ENCODE results near the gene CISD3. TPM values are rescaled to one million over a fixed set of nuclear protein-coding genes. Genes with fewer than 3 reads are reported as not detected.
A peak's percentile ranks its signal among the peaks of the same experiment; 100 is the strongest.

CISD3 gene, protein sequence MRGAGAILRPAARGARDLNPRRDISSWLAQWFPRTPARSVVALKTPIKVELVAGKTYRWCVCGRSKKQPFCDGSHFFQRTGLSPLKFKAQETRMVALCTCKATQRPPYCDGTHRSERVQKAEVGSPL
- 10 to 100 TPM; 21.2 to 80.3 (median 65.4) TPM for total RNA-seq
- polyA plus RNA-seq: 10 to 100 TPM; 61.4 to 65.1 TPM
- long read RNA-seq, donor 1, transcript CISD3-206 (3 exons, 2,326 nt): minor isoform, 10 of 97 reads
- long read RNA-seq, donor 1, transcript CISD3-204 (4 exons, 2,074 nt): major isoform, 82 of 97 reads
- long read RNA-seq, donor 1, partial matches to known transcripts: 0 of 97 reads
- long read RNA-seq, donor 1, other reads (novel, unspliced or antisense): 4 of 97 reads
- long read RNA-seq, donor 2, transcript CISD3-204 (4 exons, 2,074 nt): major isoform, 32 of 47 reads
- long read RNA-seq, donor 2, transcript CISD3-206 (3 exons, 2,326 nt): minor isoform, 8 of 47 reads
- long read RNA-seq, donor 2, partial matches to known transcripts: 7 of 47 reads
- long read RNA-seq, donor 2, other reads (novel, unspliced or antisense): 0 of 47 reads
- long read RNA-seq, donor 3, transcript CISD3-204 (4 exons, 2,074 nt): major isoform, 45 of 64 reads
- long read RNA-seq, donor 3, transcript CISD3-206 (3 exons, 2,326 nt): minor isoform, 14 of 64 reads
- long read RNA-seq, donor 3, partial matches to known transcripts: 3 of 64 reads
- long read RNA-seq, donor 3, other reads (novel, unspliced or antisense): 2 of 64 reads

DNA sequence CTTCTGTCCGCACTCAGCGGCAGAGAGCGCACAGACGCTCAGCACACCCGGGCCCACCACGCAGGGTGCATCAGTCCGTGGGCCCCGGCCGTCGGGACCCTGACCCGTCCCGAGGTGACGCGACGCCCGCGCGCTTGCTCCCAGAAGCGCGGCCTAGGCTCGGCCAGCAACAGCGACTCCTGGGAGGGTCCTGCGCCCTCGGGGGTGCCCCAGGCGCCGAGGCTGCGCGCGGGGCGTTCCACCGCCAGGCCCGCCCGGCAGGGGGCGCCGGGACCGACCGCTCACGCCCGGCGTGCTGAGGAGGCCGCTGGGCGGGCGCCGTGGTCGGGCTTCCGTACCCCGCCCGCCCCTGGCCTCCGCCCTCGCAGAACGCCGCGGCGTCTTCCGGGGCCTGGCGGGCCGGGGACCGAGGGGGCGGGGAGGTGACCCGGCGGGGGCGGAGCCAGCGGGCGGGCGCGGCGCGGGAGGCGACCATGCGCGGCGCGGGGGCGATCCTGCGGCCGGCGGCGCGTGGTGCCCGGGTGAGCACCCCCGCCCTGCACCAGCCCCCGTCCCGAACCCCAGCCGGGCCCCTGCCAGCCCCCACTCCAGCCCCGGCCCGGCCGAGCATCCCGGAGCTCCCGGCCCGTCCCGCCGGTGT lies at the start of gene CISD3:
CISD3 (plus strand) TSS at position 456 of the 640 bp plus-strand sequence; CDS start at position 474, 18 bp downstream.
- intact Hi-C loops (cut with DNase I): loop anchor here in 9 of 10 donors (1.0 to 10.0 kb wide), 9 partner anchors 19 to 265 kb away; partner anchors contain the start of genes PCGF2 (in 2 of the 9), PSMB3 (in 2 of the 9) and MLLT6 (in 1 of the 9)
- DNase-seq (peak; percentile 89 to 95 (median 91)), ATAC-seq (peak; percentile 73 to 89 (median 84))
- H3K4me1 ChIP-seq: peaks cover 0 to 63% (median 39%) of the 10 kb centered on the region in 12 donors
- 0 to 1% (median 1%) methylated on average over 27 to 92 of the region's 92 CpGs for WGBS, 4 donors
- H3K27me3 ChIP-seq: no peaks in the 10 kb centered on the region
- peak within 1 kb of the TSS; percentile 85 to 98 (median 92) for H3K27ac ChIP-seq
- no peaks in the 10 kb centered on the region for H3K9me3 ChIP-seq
- H3K4me3 ChIP-seq: peak within 1 kb of the TSS; percentile 53 to 98 (median 71)
- peaks cover 0 to 34% (median 21%) of the 10 kb centered on the region in 9 donors for H3K36me3 ChIP-seq
- TF ChIP-seq, protein P1, sequence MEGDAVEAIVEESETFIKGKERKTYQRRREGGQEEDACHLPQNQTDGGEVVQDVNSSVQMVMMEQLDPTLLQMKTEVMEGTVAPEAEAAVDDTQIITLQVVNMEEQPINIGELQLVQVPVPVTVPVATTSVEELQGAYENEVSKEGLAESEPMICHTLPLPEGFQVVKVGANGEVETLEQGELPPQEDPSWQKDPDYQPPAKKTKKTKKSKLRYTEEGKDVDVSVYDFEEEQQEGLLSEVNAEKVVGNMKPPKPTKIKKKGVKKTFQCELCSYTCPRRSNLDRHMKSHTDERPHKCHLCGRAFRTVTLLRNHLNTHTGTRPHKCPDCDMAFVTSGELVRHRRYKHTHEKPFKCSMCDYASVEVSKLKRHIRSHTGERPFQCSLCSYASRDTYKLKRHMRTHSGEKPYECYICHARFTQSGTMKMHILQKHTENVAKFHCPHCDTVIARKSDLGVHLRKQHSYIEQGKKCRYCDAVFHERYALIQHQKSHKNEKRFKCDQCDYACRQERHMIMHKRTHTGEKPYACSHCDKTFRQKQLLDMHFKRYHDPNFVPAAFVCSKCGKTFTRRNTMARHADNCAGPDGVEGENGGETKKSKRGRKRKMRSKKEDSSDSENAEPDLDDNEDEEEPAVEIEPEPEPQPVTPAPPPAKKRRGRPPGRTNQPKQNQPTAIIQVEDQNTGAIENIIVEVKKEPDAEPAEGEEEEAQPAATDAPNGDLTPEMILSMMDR (IDR thresholded peaks at IDR 0.05): peak in 11 of 12 donors; percentile 51 to 90 (median 78)
- peak in 1 of 2 donors; percentile 51 for TF ChIP-seq POLR2A (IDR thresholded peaks at IDR 0.05)

GRCh38 chr17:38681096-38681495 lies 49.0 kb upstream of the CISD3 start:
- 83 to 95% (median 90%) methylated on average over 3 of the region's 3 CpGs for WGBS, 4 donors
- DNase-seq (no peak), ATAC-seq (no peak)
- H3K4me1 ChIP-seq: peaks cover 0 to 32% (median 8%) of the 10 kb centered on the region in 12 donors
- no peak overlapping the region for H3K4me3 ChIP-seq
- intact Hi-C loops (cut with DNase I): no loop called here
- H3K27me3 ChIP-seq: peaks cover 0 to 1% (median 0%) of the 10 kb centered on the region in 9 donors
- no peaks in the 10 kb centered on the region for H3K9me3 ChIP-seq
- H3K36me3 ChIP-seq: no peaks in the 10 kb centered on the region
- TF ChIP-seq, protein P1 (IDR thresholded peaks at IDR 0.05): no peak
- TF ChIP-seq POLR2A (IDR thresholded peaks at IDR 0.05): no peak
- no peak overlapping the region for H3K27ac ChIP-seq

- Histone ChIP-seq H3K36me3 (no peaks in the 10 kb centered on the region), H3K27ac (peak overlapping the region in 2 of 12 donors; percentile 17 to 84), H3K27me3 (no peaks in the 10 kb centered on the region), H3K9me3 (no peaks in the 10 kb centered on the region), H3K4me1 (peaks cover 0 to 17% (median 0%) of the 10 kb centered on the region in 12 donors), H3K4me3 (no peak overlapping the region)
- intact Hi-C loops (cut with DNase I): no loop called here
- TF ChIP-seq, protein P1 (IDR thresholded peaks at IDR 0.05): no peak
- no peak for TF ChIP-seq POLR2A (IDR thresholded peaks at IDR 0.05)
- DNase-seq (peak; percentile 53 to 76 (median 60)), ATAC-seq (peak; percentile 20 to 65 (median 46))
- 66 to 75% (median 72%) methylated on average over 12 of the region's 12 CpGs for WGBS, 4 donors
Observed at GRCh38 chr17:38685491-38685890, 44.6 kb upstream of the CISD3 start.

Measured in heart left ventricle (tissue), 16 donors.